ENCODE data around the gene HSD3B7. TPM values are rescaled to one million over a fixed set of nuclear protein-coding genes. Genes with fewer than 3 reads are reported as not detected.

The HSD3B7 gene
- total and polyA plus RNA-seq, 12 donors, result 3.3 to 13.3 (median 5.7) TPM

DNA sequence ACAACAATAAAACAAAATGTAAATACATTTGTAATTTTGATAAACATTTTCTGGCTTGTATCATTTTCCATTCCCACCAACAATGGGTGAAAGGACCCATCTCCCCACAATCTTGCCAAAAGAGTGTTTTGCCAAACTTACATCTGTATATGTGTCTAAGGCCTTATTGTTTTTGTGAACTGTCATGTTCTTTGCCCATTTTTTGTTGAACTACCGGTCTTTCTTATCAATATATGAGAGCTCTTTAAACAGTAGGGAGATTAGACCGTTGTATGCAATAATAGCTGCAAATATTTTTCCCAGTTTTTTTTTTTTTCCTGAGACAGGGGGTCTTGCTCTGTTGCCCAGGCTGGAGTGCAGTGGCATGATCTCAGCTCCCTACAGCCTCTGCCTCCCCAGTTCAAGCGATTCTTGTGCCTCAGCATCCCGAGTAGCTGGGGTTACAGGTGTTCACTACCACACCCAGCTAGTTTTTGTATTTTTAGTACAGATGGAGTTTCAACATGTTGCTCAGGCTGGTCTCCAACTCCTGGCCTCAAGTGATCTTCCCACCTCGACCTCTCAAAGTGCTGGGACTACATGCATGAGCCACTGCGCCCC lies 38.7 kb downstream of the HSD3B7 start:
- H3K36me3 ChIP-seq, result no peaks in the 10 kb centered on the region
- no peak overlapping the region for H3K27ac ChIP-seq
- H3K4me1 ChIP-seq, result peaks cover 0 to 12% (median 0%) of the 10 kb centered on the region in 9 donors
- no peaks in the 10 kb centered on the region for H3K27me3 ChIP-seq
- no peak for DNase-seq
- no peaks in the 10 kb centered on the region for H3K9me3 ChIP-seq
- intact Hi-C loops (cut with DNase I), result no loop called here
- no peak for ATAC-seq
- no peak overlapping the region for H3K4me3 ChIP-seq
- WGBS, 2 donors, result 69 to 74% methylated on average over 6 of the region's 6 CpGs
- TF ChIP-seq, protein P1, sequence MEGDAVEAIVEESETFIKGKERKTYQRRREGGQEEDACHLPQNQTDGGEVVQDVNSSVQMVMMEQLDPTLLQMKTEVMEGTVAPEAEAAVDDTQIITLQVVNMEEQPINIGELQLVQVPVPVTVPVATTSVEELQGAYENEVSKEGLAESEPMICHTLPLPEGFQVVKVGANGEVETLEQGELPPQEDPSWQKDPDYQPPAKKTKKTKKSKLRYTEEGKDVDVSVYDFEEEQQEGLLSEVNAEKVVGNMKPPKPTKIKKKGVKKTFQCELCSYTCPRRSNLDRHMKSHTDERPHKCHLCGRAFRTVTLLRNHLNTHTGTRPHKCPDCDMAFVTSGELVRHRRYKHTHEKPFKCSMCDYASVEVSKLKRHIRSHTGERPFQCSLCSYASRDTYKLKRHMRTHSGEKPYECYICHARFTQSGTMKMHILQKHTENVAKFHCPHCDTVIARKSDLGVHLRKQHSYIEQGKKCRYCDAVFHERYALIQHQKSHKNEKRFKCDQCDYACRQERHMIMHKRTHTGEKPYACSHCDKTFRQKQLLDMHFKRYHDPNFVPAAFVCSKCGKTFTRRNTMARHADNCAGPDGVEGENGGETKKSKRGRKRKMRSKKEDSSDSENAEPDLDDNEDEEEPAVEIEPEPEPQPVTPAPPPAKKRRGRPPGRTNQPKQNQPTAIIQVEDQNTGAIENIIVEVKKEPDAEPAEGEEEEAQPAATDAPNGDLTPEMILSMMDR (IDR thresholded peaks at IDR 0.05), result no peak

DNA sequence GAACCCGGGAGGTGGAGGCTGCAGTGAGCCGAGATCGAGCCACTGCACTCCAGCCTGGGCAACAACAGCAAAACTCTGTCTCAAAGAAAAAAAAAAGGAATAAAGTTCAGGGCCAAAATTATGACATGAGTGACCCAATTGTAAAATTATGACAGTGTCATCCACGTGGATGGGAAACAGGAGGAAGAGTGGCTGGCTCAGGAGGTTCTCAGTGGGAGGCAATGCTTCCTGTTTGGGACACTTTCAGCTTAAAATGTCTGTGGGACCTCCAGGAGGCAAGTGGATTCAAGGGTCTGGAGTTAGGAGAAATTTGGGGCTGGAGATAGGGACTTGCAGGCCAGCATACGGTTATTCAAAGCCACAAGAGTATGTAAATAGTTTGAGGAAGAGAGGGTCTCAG lies 40.3 kb downstream of the HSD3B7 start:
- no peak for DNase-seq

DNA sequence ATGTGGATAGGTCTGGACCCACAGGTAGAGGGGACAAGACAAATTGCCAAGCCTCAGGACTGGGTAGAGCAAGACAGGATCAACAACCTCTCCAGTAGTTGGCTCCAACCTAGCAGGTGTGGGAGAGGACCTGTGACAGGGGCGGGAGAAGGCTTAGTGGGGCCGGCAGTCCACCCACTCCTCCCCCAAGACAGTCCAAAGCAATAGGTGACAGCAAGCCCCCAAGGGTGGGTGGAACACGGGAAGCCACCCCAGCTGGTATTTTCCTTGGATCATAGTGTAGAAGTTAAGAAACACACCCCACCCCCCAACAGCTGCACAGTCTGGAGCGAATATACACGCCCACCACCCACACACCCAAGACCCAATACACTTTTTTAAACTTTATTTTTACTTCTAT lies 44.3 kb downstream of the HSD3B7 start:
- WGBS, 2 donors, result 78 to 80% methylated on average over 5 of the region's 5 CpGs
- DNase-seq (no peak), ATAC-seq (no peak)
- intact Hi-C loops (cut with DNase I), result loop anchor here in 1 of 10 donors (5.0 kb wide), 1 partner anchor 42 kb away; the partner anchor contains the start of gene HSD3B7
- H3K36me3 ChIP-seq, result peaks cover 0 to under 1% (median 0%) of the 10 kb centered on the region in 9 donors
- H3K9me3 ChIP-seq, result no peaks in the 10 kb centered on the region
- peaks cover 0 to 24% (median 9%) of the 10 kb centered on the region in 9 donors for H3K4me1 ChIP-seq
- H3K4me3 ChIP-seq, result no peak overlapping the region
- no peaks in the 10 kb centered on the region for H3K27me3 ChIP-seq
- no peak overlapping the region for H3K27ac ChIP-seq
- TF ChIP-seq, protein P1 (IDR thresholded peaks at IDR 0.05), result no peak

More for the DNA sequence above, 40.3 kb downstream of the HSD3B7 start:
- Histone ChIP-seq H3K27me3 (no peaks in the 10 kb centered on the region), H3K4me1 (peaks cover 0 to 12% (median 0%) of the 10 kb centered on the region in 9 donors), H3K36me3 (no peaks in the 10 kb centered on the region), H3K9me3 (no peaks in the 10 kb centered on the region), H3K4me3 (no peak overlapping the region), H3K27ac (peak overlapping the region in 1 of 10 donors; percentile 69)
- TF ChIP-seq, protein P1 (IDR thresholded peaks at IDR 0.05), result no peak
- no peak for ATAC-seq
- 78 to 80% methylated on average over 5 of the region's 5 CpGs for WGBS, 2 donors
- intact Hi-C loops (cut with DNase I), result loop anchor here in 1 of 10 donors (5.0 kb wide), 1 partner anchor 38 kb away; the partner anchor contains the start of gene HSD3B7

DNA sequence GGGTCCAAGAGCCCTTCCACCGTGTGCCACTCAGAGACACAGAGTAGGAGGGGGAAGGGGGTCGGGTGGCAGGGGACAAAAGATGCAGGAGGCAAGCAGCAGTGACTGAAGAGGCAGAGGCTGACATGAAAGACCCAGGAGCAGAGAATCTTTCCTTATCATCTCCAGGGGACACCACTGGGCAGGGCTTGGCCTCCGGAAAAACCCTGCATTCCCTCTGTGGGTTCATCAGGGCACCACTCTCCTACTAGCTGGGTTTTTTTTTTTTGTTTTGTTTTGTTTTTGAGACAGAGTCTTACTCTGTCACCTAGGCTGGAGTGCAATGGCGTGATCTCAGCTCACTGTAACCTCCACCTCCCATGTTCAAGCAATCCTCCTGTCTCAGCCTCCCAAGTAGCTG lies 46.3 kb downstream of the HSD3B7 start:
- peak overlapping the region in 1 of 10 donors; percentile 97 for H3K27ac ChIP-seq
- DNase-seq, result no peak
- no peaks in the 10 kb centered on the region for H3K9me3 ChIP-seq
- H3K27me3 ChIP-seq, result no peaks in the 10 kb centered on the region
- TF ChIP-seq, protein P1 (IDR thresholded peaks at IDR 0.05), result no peak
- H3K4me1 ChIP-seq, result peaks cover 0 to 32% (median 20%) of the 10 kb centered on the region in 9 donors
- H3K36me3 ChIP-seq, result peaks cover 0 to 20% (median 7%) of the 10 kb centered on the region in 9 donors
- intact Hi-C loops (cut with DNase I), result loop anchor here in 8 of 10 donors (5.0 to 10.0 kb wide), 8 partner anchors 39 to 111 kb away; partner anchors contain the start of genes ZNF646 (in 4 of the 8), ZNF668 (in 4 of the 8), HSD3B7 (in 3 of the 8) and SETD1A (in 1 of the 8)
- 74 to 82% methylated on average over 4 of the region's 4 CpGs for WGBS, 2 donors
- no peak overlapping the region for H3K4me3 ChIP-seq
- ATAC-seq, result no peak

All from heart right ventricle (tissue), 16 donors.